CD4-positive, alpha-beta T cell treated with Interleukin-12 subunit alpha and Interleukin-12 subunit beta, for 1 hour (primary cell): ENCODE results near the gene CLDN16.

Experiments
- DNase-seq: peaks from one replicate; pipeline ENCODE4 v3.0.0-alpha.2; 2020

CLDN16 gene

GRCh38 chr3:190444006-190444405, 56.0 kb downstream of the CLDN16 start:
- no peak for DNase-seq

- DNase-seq: no peak
Measured at GRCh38 chr3:190444576-190445145, 56.7 kb downstream of the CLDN16 start.

DNA sequence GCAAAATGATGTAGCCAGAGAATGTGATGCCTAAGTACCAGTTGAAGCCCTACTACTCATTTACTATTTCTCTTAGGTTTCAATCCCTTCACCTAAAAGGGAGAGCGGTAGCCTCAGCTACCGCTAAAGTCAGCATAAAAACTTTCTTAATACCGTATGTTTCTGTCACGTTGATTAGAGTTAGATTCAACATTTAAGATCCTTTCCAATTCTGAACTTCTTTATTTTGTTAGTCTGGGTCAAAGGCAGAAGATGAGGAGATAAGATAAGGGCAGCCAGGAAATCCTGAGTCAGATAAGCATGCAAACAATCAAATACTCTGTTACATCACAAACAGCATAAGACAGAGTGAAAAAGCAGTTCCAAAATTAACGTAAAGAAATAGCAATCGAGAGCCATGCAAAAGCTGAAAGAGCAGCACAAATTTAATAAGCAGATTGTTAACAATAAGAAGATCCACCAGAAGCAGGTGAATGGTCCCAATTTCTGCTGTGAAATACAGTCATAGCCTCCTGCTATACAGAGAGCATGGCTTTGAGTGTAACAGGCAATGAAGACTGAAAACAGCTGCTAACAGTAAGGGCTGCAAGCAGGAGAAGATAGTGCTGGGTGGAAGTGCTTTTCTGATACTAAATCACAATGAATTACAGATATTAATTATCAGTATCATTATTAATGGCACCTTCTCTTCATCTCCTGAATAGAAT, 58.8 kb downstream of the CLDN16 start:
- DNase-seq: peak; percentile 3

DNA sequence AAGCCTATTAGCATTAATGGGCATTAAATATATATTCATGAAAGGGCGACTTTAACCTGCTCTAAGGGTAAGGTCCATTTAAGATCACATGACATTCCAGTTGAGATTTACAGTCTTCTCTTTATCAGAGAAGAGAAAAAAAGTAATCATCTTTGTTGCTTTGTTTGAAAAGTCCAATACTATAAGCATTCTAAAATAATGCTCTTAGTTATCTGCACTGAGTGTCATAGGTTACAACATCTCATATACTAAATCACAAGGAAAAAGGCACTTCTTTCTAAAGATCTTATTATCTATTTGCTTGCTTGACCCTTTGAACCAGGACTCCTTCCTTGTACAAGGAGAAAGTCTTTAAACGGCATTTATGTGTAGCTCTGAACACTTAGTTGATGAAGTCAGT, 60.3 kb downstream of the CLDN16 start:
- no peak for DNase-seq

DNA sequence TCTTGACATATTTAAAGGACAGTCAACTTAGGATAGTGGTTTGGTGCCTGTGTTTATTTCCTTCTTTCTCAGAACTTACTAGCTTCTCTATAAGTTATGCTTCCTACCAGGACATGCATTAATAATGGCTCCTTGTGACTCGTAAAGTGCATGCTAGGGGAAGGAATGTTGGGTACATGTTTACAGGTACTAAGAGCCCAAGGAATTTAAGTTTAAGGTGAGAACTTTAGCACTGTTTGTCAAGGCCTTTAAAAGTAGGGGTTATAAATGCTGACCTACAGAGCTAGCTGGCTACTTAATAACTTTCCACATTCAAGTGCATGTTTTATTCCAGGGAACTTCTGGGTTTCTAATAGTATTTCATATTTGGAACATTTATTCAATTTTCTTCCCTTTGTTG, 61.8 kb downstream of the CLDN16 start, which contains the start of gene TMEM207:
Gene TMEM207 (minus strand): TSS at position 101 of the 400 bp plus-strand sequence. CDS start 92 bp downstream, at position 9.
- no peak for DNase-seq

DNA sequence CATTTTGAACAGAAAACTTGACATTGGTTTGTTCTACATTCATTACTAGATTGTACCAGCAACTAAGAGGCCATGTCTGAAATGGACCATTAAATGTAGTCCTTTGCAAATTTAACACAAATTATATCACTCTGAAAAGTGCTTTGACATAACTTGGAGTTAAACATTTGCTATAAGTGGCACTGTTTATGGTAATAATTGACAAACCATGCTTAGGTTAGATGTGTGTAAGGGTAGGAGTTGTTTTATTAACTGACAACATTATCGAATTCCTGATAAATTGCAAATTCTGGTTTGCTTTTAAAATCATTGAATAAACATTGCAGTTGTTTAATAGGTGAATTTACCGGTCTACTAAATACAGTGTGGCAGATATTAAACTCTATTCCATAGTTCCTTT, 67.9 kb downstream of the CLDN16 start:
- DNase-seq: no peak

- no peak for DNase-seq
Measured at GRCh38 chr3:190456770-190457169, 68.8 kb downstream of the CLDN16 start.

- no peak for DNase-seq
Measured at GRCh38 chr3:190458040-190458439, 70.1 kb downstream of the CLDN16 start.
